Spleen (tissue), 7 donors: ENCODE measurements around the gene NCOA1.

Experiments
- POLR2A ChIP-seq, 3 donors: fragments of 450-650 bp; IDR thresholded peaks; one replicate each; pipeline ENCODE4 v1.5.1; 2017; ENCODE audit warnings: antibody characterized with exemption in 3 of 3, mild to moderate bottlenecking in 1 of 3
- TF ChIP-seq, protein P1 (sequence below), 11 experiments: fragments of 200-600 bp in 7 of 11; fragments of 450-650 bp in 4 of 11; sonication (generic) in 4 of 11; IDR thresholded peaks in 8 of 11; conservative IDR thresholded peaks in 3 of 11; 1 replicate in 7 of 11; 2 replicates in 4 of 11; pipeline versions ENCODE4 v1.4.0 to v1.8.0; 2016 to 2021; ENCODE audit warnings: antibody characterized with exemption in 11 of 11, inconsistent platforms in 4 of 11, mild to moderate bottlenecking in 1 of 11
- donor health status: DM: no; HTN: no; CAD: no; lungs with moderate emphysema.
- donor health status: DM: no; HTN: no; CAD: no.
- donor health status: DM: no; HTN: no; CAD: no.

DNA sequence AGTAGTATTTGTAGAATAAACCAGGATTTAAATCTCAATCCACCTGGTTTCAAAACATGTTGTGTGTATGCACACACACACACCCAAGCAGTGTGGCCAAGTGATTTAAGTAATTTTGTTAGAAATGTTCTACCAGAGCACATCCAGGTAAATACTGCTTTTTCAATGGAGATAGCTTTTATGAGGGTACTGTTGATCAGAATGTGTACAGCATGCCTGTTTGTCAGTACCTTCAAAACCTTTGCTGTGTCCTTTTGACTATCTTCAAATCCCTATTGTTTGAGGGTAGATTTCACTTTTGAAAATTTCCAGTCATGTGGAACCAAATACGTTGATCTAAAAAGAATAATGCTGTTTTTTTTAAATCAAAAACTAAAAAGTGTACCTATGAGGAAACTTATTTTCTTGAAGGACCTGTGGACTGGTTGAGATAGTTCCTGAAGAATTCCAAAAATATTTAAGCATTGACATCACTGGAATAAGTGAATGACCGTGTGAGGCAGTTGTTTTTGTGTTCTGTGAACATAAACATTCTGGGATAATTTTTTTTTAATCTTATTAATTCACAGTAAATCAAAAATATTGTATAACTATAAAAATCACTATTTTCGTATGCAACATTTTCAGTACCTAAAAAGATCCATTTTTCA is 231.2 kb downstream of the NCOA1 start:
- TF ChIP-seq, protein P1, sequence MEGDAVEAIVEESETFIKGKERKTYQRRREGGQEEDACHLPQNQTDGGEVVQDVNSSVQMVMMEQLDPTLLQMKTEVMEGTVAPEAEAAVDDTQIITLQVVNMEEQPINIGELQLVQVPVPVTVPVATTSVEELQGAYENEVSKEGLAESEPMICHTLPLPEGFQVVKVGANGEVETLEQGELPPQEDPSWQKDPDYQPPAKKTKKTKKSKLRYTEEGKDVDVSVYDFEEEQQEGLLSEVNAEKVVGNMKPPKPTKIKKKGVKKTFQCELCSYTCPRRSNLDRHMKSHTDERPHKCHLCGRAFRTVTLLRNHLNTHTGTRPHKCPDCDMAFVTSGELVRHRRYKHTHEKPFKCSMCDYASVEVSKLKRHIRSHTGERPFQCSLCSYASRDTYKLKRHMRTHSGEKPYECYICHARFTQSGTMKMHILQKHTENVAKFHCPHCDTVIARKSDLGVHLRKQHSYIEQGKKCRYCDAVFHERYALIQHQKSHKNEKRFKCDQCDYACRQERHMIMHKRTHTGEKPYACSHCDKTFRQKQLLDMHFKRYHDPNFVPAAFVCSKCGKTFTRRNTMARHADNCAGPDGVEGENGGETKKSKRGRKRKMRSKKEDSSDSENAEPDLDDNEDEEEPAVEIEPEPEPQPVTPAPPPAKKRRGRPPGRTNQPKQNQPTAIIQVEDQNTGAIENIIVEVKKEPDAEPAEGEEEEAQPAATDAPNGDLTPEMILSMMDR (IDR thresholded peaks at IDR 0.05 in 8 of 11, conservative IDR thresholded peaks at IDR 0.05 in 3 of 11): no peak
- no peak for TF ChIP-seq POLR2A (IDR thresholded peaks at IDR 0.05)
